ENCODE data around the gene BANF2.

Gene BANF2

GRCh38 chr20:17681726-17682102, 18.1 kb upstream of the BANF2 start:
- Mint-ChIP-seq H3K4me1 (ENCODE audit: low read depth in 2 of 2) (peaks cover 14 to 22% of the 10 kb centered on the region in 2 donors), H3K36me3 (ENCODE audit: insufficient read depth) (peaks cover 17% of the 10 kb centered on the region), H3K4me3 (peak overlapping the region; percentile 79 to 85), H3K27ac (peak overlapping the region; percentile 80 to 85), H3K9me3 (no peaks in the 10 kb centered on the region), H3K27me3 (peaks cover 24 to 33% of the 10 kb centered on the region in 2 donors)
- DNase-seq: peak in 1 of 3 experiments; percentile 6
- peak; percentile 0 for ATAC-seq (replicated peaks)

GRCh38 chr20:17682103-17682888, 17.5 kb upstream of the BANF2 start, which contains the start of gene RRBP1:
Gene RRBP1, minus strand, starts transcription at chr20:17682242. Its CDS starts 21,735 bp downstream, at chr20:17660507.
- peak; percentile 94 to 95 (median 95) for DNase-seq
- ATAC-seq (replicated peaks): peak; percentile 89
- peaks cover 14 to 22% of the 10 kb centered on the region in 2 donors for H3K4me1 Mint-ChIP-seq (ENCODE audit: low read depth in 2 of 2)
- H3K4me3 Mint-ChIP-seq: peak within 1 kb of the TSS; percentile 79 to 85
- peak within 1 kb of the TSS; percentile 85 to 88 for H3K27ac Mint-ChIP-seq
- peaks cover 30 to 39% of the 10 kb centered on the region in 2 donors for H3K27me3 Mint-ChIP-seq
- H3K36me3 Mint-ChIP-seq (ENCODE audit: insufficient read depth): peaks cover 16% of the 10 kb centered on the region
- no peaks in the 10 kb centered on the region for H3K9me3 Mint-ChIP-seq

DNA sequence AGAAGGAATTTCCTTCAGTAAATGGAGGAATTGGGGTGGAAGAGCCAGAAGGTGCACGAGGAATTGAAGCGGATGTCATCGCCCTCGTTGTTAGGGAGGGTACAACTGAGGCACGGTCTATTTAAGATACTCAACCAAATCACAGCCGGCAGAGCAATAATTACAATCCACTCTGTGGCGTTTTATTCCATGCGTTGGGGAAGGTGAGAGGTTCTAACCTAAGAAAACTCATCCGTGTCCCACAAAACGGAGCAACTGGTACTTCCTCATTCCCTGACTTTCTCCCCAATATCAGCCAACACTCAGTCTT, 16.9 kb upstream of the BANF2 start:
- Mint-ChIP-seq H3K36me3 (ENCODE audit: insufficient read depth) (peaks cover 11% of the 10 kb centered on the region), H3K27me3 (peaks cover 35 to 44% of the 10 kb centered on the region in 2 donors), H3K4me3 (peak overlapping the region; percentile 79 to 85), H3K27ac (peak overlapping the region; percentile 80 to 85), H3K4me1 (ENCODE audit: low read depth in 2 of 2) (peaks cover 14 to 22% of the 10 kb centered on the region in 2 donors), H3K9me3 (no peaks in the 10 kb centered on the region)
- DNase-seq (no peak), ATAC-seq (replicated peaks) (no peak)

DNA sequence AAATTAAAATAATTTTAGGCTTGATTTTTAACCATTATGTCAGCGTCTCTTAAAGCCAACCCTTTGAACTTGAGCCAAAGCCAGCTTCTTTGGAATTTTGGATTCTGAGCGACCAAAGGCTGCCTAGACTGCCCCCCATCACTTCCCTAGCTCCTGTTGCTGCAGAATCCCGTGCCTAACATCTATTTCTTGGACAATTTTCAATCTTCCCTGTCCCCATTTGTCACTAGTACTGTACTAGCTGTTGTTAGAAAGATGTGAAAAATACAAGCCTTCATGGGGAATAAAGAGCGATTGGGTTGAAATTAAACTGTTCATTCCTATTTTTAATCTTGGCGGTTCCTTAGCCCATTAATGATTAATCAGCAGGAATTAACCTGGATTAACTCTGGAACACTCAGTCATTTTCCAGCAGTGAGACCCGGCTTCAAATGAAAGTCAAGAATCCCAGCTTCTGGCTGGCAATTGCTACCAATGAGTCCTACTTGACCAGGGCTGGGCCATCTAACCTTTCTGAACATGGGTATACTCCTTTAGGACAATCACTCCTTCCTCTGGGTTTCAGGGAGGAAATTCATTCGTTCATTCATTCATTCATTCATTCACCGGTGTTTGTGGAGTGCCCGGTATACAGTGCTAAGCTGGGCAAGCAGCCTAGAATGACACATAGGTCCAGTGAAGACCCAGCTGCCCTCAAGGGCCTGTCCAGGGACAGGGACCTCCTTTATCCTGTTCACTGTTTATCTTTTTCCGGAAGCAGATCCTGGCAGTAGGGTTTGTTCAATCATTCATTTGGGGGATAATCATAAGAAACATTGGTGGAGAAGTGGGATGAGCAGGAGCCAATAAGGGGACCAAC, 16.3 kb upstream of the BANF2 start:
- DNase-seq: no peak
- no peak for ATAC-seq (replicated peaks)
- H3K9me3 Mint-ChIP-seq: no peaks in the 10 kb centered on the region
- H3K27me3 Mint-ChIP-seq: peaks cover 36 to 50% of the 10 kb centered on the region in 2 donors
- H3K4me3 Mint-ChIP-seq: peak overlapping the region; percentile 79 to 85
- H3K27ac Mint-ChIP-seq: no peak overlapping the region
- H3K36me3 Mint-ChIP-seq (ENCODE audit: insufficient read depth): peaks cover 11% of the 10 kb centered on the region
- peaks cover 14 to 22% of the 10 kb centered on the region in 2 donors for H3K4me1 Mint-ChIP-seq (ENCODE audit: low read depth in 2 of 2)

DNA sequence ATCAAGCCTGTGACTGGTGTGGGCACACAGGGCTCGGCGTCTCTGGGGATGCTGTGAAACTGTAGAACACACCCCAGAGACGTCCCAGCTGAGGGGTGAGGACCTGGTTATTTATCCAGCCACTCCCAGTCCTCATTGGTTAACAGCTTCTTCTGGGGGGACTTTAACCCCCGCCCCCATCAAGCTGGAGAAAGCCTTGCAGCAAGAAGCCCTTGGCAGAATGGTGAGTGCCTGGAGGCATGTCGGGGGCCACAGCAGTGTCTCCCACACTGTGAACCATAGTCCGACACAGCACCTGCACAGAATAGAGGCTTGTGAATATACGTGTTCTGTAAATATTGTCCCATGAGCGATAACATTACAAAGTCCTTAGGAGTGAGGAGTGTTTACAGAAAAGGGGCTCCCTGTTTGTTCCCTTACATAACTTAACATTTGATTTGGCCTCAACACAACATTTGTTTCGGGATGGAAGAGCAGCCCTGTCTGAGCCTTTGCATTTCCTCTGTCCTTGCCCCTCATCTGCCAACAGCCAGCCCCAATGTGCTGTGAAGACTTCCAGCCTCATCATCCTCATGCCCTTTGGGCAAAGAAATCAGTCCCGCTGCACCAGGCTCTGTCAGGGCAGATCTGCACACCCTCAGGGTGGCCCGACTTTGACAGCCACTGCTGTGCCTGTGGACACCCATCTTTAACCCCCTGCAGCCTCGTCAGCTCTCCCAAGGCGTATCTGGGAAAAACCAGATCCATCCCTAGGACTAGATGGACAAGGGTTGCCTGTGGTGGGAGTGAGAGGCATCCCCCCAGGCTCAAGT, 15.5 kb upstream of the BANF2 start:
- peaks cover 11% of the 10 kb centered on the region for H3K36me3 Mint-ChIP-seq (ENCODE audit: insufficient read depth)

DNA sequence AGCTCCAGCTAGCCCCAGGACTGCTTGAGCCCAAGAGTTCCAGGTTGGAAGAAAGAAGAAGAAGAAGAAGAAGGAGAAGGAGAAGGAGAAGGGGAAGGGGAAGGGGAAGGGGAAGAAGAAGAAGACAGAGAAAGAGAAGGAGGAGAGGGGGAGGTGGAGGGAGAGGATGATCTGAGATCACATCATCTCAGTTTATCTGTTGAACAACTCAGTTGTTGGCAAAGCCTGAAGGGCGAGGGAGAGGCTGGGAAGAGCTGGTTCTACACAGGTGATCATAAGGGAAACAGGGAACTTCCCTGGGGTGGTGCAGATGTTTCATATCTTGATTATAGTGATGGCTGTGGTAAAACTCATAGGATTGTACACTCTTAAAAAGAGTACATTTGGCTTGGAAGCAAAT, 14.6 kb upstream of the BANF2 start:
- no peak overlapping the region for H3K4me3 Mint-ChIP-seq
- peaks cover 37 to 50% of the 10 kb centered on the region in 2 donors for H3K27me3 Mint-ChIP-seq
- peaks cover 0 to under 1% of the 10 kb centered on the region in 2 donors for H3K9me3 Mint-ChIP-seq
- H3K36me3 Mint-ChIP-seq (ENCODE audit: insufficient read depth): peaks cover 4% of the 10 kb centered on the region
- no peak for ATAC-seq (replicated peaks)
- peaks cover 9 to 14% of the 10 kb centered on the region in 2 donors for H3K4me1 Mint-ChIP-seq (ENCODE audit: low read depth in 2 of 2)
- H3K27ac Mint-ChIP-seq: no peak overlapping the region
- DNase-seq: no peak

More for the DNA sequence above, 15.5 kb upstream of the BANF2 start:
- DNase-seq (no peak), ATAC-seq (replicated peaks) (no peak)
- H3K27ac Mint-ChIP-seq: no peak overlapping the region
- H3K9me3 Mint-ChIP-seq: no peaks in the 10 kb centered on the region
- peaks cover 14 to 22% of the 10 kb centered on the region in 2 donors for H3K4me1 Mint-ChIP-seq (ENCODE audit: low read depth in 2 of 2)
- H3K27me3 Mint-ChIP-seq: peaks cover 36 to 50% of the 10 kb centered on the region in 2 donors
- no peak overlapping the region for H3K4me3 Mint-ChIP-seq

GRCh38 chr20:17687800-17688199, 12.0 kb upstream of the BANF2 start:
- DNase-seq: no peak
- Mint-ChIP-seq H3K4me3 (no peak overlapping the region), H3K27ac (no peak overlapping the region), H3K36me3 (ENCODE audit: insufficient read depth) (no peaks in the 10 kb centered on the region), H3K4me1 (ENCODE audit: low read depth in 2 of 2) (peaks cover 3 to 5% of the 10 kb centered on the region in 2 donors), H3K9me3 (peaks cover 0 to 2% of the 10 kb centered on the region in 2 donors), H3K27me3 (peaks cover 58 to 75% of the 10 kb centered on the region in 2 donors)
- ATAC-seq (replicated peaks): no peak

GRCh38 chr20:17688965-17689364, 10.8 kb upstream of the BANF2 start:
- no peak overlapping the region for H3K4me3 Mint-ChIP-seq
- no peaks in the 10 kb centered on the region for H3K4me1 Mint-ChIP-seq (ENCODE audit: low read depth in 2 of 2)
- ATAC-seq (replicated peaks) (no peak), DNase-seq (no peak)
- H3K9me3 Mint-ChIP-seq: peaks cover 0 to 2% of the 10 kb centered on the region in 2 donors
- no peak overlapping the region for H3K27ac Mint-ChIP-seq
- H3K27me3 Mint-ChIP-seq: peaks cover 63 to 79% of the 10 kb centered on the region in 2 donors
- no peaks in the 10 kb centered on the region for H3K36me3 Mint-ChIP-seq (ENCODE audit: insufficient read depth)

- Mint-ChIP-seq H3K9me3 (peaks cover 0 to 2% of the 10 kb centered on the region in 2 donors), H3K27ac (no peak overlapping the region), H3K4me1 (ENCODE audit: low read depth in 2 of 2) (no peaks in the 10 kb centered on the region), H3K36me3 (ENCODE audit: insufficient read depth) (no peaks in the 10 kb centered on the region), H3K27me3 (peaks cover 58 to 73% of the 10 kb centered on the region in 2 donors), H3K4me3 (no peak overlapping the region)
- DNase-seq: no peak
- ATAC-seq (replicated peaks): no peak
These were observed 9.6 kb upstream of the BANF2 start for GRCh38 chr20:17690144-17690543.

GRCh38 chr20:17691758-17692157, 8.0 kb upstream of the BANF2 start:
- Mint-ChIP-seq H3K9me3 (peaks cover 0 to 2% of the 10 kb centered on the region in 2 donors), H3K27me3 (peaks cover 43 to 57% of the 10 kb centered on the region in 2 donors)

GRCh38 chr20:17693444-17694001, 6.2 kb upstream of the BANF2 start:
- no peak for ATAC-seq (replicated peaks)
- no peak overlapping the region for H3K4me3 Mint-ChIP-seq
- no peak for DNase-seq
- no peak overlapping the region for H3K27ac Mint-ChIP-seq
- no peaks in the 10 kb centered on the region for H3K4me1 Mint-ChIP-seq (ENCODE audit: low read depth in 2 of 2)
- H3K9me3 Mint-ChIP-seq: peaks cover 0 to 2% of the 10 kb centered on the region in 2 donors
- H3K27me3 Mint-ChIP-seq: peaks cover 31 to 40% of the 10 kb centered on the region in 2 donors
- H3K36me3 Mint-ChIP-seq (ENCODE audit: insufficient read depth): no peaks in the 10 kb centered on the region

More at GRCh38 chr20:17691758-17692157, 8.0 kb upstream of the BANF2 start:
- DNase-seq (no peak), ATAC-seq (replicated peaks) (no peak)
- Mint-ChIP-seq H3K27ac (no peak overlapping the region), H3K36me3 (ENCODE audit: insufficient read depth) (no peaks in the 10 kb centered on the region), H3K4me1 (ENCODE audit: low read depth in 2 of 2) (no peaks in the 10 kb centered on the region), H3K4me3 (no peak overlapping the region)

- Mint-ChIP-seq H3K27me3 (peaks cover 31 to 40% of the 10 kb centered on the region in 2 donors), H3K27ac (no peak overlapping the region), H3K9me3 (peaks cover 0 to 2% of the 10 kb centered on the region in 2 donors), H3K36me3 (ENCODE audit: insufficient read depth) (no peaks in the 10 kb centered on the region), H3K4me1 (ENCODE audit: low read depth in 2 of 2) (no peaks in the 10 kb centered on the region), H3K4me3 (no peak overlapping the region)
- DNase-seq (no peak), ATAC-seq (replicated peaks) (no peak)
These were observed 5.0 kb upstream of the BANF2 start for GRCh38 chr20:17694767-17695166.
